Muscle of arm (tissue), 14 donors: ENCODE data around the gene C5AR1. TPM values are rescaled to one million over a fixed set of nuclear protein-coding genes. Genes with fewer than 3 reads are reported as not detected.
"Not testable (repeated sequence)": the region's sequence is repeated elsewhere in the genome, so short reads cannot be mapped to it uniquely, and the experiment has no call there.

Experiments used
- DNase-seq: peaks from one replicate; pipeline ENCODE4 v3.0.0-alpha.2; 2013
- long read RNA-seq, 11 donors: transcript quantifications; one replicate each; lab custom pipeline, GENCODE V29; 2026
- polyA plus RNA-seq, 12 donors: library from polyadenylated mRNA; unstranded; fragments of 120-200 nt; gene quantifications; one replicate each; pipeline ENCODE4 v1.2.1, GENCODE V29; 2013; ENCODE audit not compliant: insufficient read length in 12 of 12

The C5AR1 gene
- 1 to 10 TPM in 10 of 12 donors, not detected in 2; 1.3 to 4.3 (median 2.0) TPM for polyA plus RNA-seq
- long read RNA-seq, donor 1, partial matches to known transcripts, result 0 of 1 reads
- long read RNA-seq, donor 1, other reads (novel, unspliced or antisense), result 0 of 1 reads
- long read RNA-seq, donor 2, result 0 reads
- long read RNA-seq, donor 3, result 0 reads
- long read RNA-seq, donor 4, partial matches to known transcripts, result 0 of 1 reads
- long read RNA-seq, donor 4, other reads (novel, unspliced or antisense), result 0 of 1 reads
- long read RNA-seq, donor 5, result 0 reads
- long read RNA-seq, donor 6, result 0 reads
- long read RNA-seq, donor 7, partial matches to known transcripts, result 0 of 1 reads
- long read RNA-seq, donor 7, other reads (novel, unspliced or antisense), result 0 of 1 reads
- long read RNA-seq, donor 8, result 0 reads
- long read RNA-seq, donor 9, result 0 reads
- long read RNA-seq, donor 10, partial matches to known transcripts, result 0 of 2 reads
- long read RNA-seq, donor 10, other reads (novel, unspliced or antisense), result 0 of 2 reads
- long read RNA-seq, donor 11, result 0 reads

DNA sequence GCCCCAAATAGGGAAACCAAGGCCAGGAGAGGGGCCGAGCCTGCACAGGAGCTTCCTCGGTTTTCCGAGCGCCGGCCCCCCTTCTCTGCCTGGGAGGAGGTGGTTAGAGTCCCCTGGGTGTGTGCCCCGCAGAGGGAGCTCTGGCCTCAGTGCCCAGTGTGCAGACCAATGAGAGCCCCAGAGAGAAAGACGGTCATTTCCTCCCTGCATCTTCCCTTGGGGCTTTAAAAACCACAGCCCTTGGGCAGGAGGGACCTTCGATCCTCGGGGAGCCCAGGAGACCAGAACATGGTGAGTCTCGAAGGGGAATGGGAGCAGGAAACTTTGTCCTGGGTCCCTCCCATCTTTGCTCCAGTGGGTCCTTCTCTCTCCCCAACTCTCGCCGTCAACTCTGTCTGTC, at the start of gene C5AR1:
TSS of gene C5AR1 (plus strand) at position 254 of the 400 bp plus-strand sequence. CDS start at position 289, 35 bp downstream.
- DNase-seq, result no peak

DNA sequence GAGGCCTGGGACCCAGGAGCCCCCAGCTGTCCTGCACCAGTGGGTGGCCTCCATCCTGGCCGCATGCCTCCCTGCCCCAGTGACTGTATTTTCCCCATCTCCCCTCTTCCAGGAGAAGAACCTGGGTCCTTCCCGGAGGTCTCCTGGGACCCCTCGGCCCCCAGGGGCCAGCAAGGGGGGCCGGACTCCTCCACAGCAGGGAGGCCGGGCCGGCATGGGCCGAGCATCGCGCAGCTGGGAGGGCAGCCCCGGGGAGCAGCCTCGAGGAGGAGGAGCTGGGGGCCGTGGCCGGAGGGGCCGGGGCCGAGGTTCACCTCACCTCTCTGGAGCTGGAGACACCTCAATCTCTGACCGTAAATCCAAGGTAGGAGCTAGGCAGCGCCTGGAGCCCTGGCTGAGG, 49.2 kb upstream of the C5AR1 start:
- no peak for DNase-seq

DNA sequence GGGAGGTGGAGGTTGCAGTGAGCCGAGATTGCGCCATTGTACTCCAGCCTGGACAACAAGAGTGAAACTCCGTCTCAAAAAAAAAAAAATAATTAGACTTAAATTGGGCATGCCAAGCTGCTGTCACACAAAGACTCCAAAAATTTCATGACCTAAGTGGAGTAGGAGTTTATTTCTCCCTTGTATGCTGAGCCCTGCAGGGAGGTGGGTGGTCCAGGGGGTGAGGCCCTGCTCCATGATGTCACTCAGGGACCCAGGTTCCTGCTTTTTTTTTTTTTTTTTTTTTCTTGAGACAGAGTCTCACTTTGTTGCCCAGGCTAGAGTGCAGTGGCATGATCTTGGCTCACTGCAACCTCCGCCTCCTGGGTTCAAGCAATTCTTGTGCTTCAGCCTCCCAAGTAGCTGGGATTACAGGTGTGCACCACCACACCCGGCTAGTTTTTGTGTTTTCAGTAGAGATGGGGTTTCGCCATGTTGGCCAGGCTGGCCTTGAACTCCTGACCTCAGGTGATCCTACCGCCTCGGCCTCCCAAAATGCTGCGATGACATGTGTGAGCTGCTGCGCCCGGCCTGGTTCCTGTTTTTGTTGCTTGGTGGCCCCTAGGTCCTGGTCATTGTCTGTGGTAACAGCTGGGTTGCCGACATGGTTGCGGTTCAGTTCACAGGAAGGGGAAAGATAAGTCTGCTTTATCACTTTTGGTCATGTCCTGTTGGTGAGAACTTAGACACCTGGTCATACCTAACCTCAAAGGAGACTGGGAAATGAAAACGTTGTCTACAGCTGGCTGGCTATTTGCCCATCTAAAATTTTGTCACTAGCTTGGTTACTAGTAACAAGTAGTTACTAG, 47.5 kb upstream of the C5AR1 start:
- DNase-seq, result not testable (repeated sequence)

DNA sequence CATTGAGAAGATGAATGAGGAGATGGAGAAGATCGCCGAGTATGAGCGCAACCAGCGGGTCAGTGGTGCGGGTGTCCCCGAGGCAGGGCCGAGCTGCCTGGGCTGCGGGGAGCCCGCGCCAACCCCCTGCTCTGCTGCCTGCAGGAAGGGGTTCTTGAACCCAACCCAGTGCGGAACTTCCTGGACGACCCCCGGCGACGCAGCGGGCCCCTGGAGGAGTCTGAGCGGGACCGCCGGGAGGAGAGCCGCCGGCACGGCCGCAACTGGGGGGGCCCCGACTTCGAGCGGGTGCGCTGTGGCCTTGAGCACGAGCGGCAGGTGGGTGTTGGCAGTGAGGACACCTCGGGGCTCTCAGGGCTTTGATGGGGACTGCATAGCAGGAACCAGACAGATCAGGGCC, 45.0 kb upstream of the C5AR1 start:
- DNase-seq, result no peak

DNA sequence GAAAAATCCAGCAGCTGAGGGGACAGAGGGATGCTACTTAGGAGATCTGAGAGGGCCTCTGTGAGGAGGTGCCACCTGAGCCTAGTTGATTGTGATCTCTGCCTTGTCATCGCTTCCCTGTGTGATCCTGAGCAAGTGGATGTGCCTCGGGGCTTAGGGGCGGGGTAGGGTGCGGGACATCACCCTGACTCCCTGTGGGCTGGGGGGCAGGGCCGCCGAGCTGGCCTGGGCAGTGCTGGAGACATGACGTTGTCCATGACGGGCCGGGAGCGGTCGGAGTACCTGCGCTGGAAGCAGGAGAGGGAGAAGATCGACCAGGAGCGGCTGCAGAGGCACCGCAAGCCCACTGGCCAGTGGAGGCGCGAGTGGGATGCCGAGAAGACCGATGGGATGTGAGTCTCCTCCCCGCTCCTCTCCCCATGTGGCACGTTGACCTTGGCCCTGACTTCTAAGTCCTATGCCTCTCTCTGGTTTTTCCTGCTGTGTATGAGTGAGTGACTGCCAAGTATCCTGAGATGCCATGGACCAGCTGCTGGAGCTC, 43.2 kb upstream of the C5AR1 start:
- DNase-seq, result no peak

DNA sequence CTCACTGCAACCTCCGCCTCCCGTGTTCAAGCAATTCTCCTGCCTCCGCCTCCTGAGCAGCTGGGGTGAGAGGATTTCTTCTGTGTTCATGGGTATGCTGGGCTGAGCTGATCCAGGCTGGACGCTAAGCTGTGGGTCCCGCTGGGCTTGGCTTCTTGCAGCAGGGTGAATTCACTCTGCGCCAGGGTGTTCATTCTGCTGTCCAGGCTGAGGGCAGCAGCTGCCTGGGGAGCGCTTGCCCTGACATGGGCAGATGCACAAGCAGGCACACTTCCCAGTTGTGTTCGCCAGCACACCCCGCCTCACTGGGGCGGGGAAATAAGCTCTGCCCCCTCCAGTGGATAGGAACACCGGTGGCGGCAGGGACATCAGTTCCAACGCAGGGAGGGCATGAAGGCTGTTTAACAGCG, 42.3 kb upstream of the C5AR1 start:
- DNase-seq, result no peak

DNA sequence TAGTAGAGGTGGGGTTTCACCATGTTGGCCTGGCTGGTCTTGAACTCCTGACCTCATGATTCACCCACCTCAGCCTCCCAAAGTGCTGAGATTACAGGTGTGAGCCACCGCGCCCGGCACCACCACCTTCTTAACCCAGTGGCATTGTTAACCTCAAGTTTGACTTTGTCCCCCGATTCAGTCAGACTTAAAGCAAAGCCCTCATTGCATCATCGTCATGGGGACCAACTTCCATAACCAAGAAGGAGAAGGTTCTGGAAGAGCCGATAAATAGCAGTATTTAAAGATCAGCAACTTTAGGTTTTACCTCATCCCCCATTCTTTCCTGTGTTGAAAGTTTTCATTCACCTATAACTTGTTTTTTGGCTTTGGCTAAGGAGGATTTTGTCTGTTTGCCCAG, 41.6 kb upstream of the C5AR1 start:
- no peak for DNase-seq

DNA sequence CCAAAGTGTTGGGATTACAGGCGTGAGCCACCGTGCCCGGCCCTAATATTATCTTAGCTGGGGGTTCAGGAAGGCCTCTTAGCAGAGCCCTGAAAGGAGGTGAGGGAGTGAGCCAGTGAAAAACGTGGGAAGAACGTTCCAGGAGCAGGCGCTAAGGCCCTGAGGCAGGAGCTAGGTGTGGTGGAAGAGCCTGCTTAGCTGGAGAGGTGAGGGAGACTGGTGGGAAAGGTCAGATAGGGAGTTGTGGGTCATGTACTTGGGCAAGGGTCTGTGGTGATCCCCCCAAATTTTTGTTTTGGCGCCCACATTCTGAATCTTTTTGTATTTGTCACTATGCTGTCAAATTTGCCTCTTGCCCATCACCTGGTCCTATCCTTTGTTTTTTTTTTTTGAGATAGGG, 40.1 kb upstream of the C5AR1 start:
- no peak for DNase-seq

DNA sequence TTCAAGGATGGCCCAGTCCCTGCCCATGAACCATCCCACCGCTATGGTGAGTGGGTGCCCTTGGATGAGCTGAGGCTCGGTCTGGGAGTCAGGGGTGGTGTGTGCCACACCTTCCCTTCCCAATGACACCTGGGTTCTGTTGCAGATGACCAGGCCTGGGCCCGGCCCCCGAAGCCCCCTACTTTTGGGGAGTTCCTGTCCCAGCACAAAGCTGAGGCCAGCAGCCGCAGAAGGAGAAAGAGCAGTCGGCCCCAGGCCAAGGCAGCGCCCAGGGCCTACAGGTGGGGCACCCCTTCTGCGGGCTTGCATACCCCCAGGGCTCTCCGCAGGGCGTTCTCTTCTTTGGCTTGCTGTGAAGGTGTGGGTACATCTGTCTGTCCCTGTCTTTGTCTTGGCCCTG, 39.3 kb upstream of the C5AR1 start:
- DNase-seq, result no peak

DNA sequence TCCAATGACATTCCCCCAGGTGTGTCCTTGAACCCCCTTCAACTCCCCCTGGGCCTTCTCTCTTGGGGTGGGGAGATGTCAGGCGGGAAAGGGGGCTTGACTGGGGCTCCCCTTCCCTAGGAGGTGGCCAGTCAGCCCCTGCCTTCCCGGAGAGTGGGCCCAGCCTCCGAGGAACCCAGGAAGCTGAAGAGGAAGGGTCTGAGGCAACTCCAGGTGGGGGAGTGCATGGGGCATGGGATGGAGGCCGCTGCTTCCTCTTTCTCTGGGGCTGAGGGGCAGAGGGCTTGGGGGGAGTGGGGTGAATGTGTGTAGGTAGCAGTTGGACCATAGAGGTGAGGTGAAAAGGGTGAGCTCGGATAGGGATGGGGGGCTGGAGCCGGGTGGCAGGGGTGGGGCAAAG, 37.7 kb upstream of the C5AR1 start:
- DNase-seq, result no peak

DNA sequence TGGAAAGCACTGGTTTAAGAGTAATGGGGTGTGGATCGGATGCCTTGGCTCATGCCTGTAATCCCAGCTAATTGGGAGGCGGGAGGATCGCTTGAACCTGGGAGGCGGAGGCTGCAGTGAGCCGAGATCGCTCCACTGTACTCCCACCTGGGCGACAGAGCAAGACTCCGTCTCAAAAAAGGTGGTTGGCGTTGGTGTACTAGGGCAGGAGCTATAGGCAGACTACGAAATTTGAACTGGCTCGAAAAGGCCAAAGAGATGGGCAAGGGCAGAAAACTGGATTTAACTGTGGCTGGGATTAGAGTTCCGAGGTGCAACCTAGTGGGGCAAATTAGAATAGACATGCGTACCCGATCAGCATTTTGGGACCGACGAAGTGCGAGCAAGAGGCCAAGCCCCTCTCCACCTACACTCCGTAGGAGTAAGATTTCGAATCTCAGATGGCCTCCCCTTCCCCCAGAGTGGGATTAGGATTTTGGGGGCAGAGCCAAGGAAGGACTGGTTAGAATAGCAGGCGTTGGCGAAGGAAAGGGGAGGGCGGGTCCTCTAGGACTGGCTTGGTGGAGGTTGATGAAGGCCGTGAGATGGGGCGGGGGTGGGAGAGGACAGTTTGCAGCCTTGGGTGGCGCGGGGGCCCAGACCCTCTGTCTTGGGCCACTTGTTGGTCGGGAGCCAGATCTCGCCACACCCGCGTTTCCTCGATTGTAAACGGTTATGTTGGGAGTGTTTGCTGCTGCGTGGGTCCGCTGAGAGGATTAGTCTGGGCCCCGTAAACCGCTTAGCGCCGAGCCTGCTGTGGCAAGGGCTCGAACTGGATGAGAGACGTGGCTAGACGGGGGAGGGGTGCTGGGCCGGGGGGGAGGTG, 37.0 kb upstream of the C5AR1 start:
- peak; percentile 69 for DNase-seq

DNA sequence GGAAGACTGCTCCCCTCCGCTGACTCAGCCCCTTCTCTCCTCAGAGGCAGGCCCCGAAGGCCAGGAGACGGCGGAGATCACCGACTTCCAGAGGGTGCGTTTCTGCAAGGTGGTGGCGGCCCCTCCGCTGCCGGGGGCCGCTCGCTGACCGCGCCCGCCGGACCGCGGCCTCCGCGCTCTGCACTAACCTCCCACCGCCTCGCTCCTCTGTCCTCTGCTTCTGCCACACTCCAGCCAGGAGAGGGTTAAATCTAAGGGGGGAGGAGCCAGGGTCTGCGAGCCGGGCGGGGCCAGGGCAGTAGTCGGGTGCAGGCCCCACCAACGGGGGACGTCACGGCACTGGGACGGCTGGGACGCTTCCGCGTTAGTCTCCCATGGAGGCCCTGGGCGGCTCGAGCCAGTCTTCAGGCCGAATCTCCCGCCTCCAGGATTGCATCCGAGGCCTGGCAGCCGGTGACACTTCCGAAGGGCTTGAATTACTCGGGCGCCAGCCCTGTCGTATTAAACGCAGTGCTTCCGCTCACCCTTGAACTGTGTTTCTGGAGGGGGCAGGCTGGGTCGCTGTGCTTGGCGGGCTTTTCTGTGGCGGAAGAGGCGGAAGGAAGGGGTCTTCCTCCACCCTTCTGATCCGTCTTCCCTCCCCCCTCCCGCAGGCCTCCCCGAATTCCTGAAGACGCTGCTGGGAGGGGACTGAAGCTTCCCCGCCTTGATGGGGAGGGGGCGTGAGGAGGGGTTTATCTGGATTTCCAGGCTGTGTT, 36.2 kb upstream of the C5AR1 start:
- DNase-seq, result peak; percentile 96

DNA sequence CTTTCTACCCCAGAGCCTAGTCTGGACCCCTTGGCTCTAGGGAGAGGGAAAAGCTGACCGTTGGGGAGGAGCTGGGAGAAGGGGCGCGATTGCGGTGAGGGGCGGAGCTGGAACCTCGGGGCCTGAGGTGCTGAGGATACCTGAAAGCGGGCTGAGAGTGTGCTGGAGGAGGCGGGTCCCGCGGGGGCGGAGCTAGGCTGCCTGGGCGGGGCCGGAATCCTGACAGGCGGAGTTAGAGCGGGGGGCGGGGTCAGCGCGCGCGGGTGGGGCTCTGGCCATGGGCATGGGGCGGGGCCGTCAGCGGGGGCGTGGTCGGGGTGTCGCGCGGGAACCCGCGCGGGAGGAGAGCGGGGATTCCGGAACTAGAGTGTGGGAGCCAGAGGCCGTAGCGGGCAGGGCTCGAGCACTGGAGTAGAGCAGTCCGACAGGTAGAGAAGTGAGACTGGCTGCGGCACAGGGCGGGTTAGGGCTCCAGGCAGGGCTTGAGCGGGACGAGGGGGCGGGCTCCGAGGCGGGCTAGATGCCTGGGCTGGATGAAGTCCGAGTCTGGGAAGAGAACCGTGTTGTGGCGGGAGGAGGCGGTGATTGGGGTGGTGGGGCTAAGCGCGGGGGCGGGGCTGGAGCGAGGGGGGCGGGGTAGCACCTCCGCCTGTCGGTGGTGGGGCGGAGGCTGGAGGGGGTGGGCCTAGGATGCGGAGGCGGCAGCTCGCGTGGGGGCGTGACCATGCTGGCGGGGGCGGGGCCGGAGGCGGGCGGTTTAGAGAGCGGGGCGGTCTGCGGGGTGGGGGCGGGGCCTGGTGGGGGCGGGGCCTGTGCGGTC, 35.4 kb upstream of the C5AR1 start, which contains the start of gene INAFM1:
TSS of gene INAFM1 (plus strand) at position 815 of the 820 bp plus-strand sequence. CDS start 35 bp downstream, outside the sequence.
- DNase-seq, result peak; percentile 95

DNA sequence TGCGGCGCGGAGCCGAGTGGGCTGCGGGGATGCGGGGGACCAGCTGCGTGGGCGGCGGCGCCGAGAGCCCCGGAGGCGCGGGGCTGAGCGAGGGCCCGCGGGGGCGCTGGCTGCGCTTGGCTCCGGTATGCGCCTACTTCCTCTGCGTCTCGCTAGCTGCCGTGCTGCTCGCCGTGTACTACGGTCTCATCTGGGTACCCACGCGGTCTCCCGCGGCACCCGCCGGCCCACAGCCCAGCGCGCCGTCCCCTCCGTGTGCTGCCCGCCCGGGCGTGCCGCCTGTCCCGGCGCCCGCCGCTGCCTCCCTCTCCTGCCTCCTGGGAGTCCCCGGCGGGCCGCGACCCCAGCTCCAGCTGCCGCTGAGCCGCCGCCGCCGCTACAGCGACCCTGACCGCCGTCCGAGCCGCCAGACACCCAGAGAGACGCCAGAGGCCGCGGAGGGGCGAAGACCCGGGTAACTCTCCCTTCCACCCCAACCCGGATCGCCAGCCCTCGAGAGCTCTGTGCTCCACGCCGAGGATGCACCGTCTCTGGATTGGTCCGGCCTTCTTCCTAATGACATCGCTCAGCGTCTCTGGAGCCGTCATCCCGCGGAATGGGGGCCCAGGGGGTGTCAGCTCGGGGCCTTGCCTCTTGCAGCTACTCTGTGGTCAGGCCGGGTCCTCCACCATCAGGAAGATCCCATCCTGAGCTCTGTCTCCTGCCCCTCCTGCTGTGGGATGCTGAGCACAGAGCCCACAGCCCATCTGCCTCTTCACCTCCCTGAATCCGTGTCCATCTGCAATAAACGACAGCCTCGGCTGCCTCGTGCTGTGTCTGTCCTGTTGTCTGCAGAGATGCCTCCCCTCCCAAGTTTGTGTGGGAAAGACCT, 34.5 kb upstream of the C5AR1 start:
- no peak for DNase-seq

DNA sequence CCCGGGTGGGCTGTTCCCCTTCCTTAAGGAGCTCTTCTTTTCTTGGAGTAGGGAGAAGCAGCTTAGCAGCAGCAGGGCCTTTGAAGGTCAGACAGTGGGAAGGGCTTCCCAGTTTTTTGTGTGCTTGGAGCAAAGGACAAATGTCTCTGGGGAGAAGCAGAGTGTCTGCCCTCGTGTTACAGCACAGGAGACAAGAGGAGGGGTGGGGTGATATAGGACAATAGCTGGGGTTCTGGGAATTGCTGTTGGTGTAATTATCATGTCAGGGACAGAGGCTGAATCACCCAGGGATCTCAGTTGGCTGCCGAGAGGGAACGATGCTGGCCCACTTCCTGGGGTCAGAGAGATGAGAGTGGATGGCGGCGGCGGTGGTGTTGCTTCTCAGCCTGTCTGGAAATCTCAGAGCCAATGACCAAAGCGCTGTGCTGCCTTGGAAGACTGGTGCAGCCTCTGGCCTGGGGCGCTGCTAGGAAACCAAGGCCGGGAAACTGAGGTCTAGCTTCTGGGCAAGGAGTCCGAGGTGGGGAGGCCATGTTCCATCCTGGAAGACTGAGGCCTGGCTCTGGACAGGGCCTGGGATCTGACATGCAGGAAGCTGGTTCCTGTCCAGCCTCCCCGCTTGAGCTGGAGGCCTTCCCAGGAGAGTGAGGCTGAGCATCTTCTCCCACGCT, 33.7 kb upstream of the C5AR1 start:
- DNase-seq, result peak; percentile 56

DNA sequence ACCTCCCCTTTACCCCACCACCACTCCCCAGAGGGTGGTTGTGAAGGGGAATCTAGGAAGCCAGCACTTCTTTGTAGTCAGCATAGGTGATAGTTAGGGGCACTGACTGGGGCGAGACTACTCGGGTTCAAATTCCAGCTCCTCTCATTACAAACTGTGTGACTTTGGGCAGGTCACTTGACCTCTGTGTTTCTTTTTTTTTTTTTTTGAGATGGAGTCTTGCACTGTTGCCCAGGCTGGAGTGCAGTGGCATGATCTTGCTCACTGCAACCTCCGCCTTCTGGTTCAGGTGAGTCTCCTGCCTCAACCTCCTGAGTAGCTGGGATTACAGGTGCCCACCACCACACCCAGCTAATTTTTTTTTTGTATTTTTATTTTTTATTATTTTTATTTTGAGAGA, 33.1 kb upstream of the C5AR1 start:
- not testable (repeated sequence) for DNase-seq

DNA sequence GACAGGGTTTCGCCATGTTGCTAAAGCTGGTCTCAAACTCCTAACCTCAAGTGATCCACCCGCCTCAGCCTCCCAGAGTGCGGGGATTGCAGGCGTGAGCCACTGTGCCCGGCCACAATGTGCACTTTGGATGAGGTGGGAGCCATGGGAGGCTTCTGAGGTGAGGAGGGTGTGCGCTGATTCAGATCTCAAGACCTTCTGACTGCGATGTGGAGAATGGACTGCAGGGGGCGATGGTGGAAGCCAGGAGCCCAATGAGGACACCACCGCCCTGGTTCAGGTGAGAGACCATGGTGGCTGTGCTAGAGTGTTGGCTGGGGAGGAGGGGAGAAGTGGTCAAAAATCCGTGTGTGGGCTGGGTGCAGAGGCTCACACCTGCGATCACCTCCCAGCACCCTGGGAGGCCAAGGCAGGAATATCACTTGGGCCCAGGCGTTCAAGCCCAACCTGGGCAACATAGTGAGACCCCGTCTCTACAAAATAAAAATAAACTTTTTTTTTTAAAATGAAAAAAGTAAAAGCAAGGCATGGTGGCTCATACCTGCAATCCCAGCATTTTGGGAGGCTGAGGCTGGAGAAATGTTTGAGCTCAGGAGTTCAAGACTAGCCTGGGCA, 29.4 kb upstream of the C5AR1 start:
- no peak for DNase-seq
